ENCODE measurements around the gene SLC44A5.

GRCh38 chr1:75421371-75421770, 189.5 kb downstream of the SLC44A5 start:
- TF ChIP-seq, protein P1, sequence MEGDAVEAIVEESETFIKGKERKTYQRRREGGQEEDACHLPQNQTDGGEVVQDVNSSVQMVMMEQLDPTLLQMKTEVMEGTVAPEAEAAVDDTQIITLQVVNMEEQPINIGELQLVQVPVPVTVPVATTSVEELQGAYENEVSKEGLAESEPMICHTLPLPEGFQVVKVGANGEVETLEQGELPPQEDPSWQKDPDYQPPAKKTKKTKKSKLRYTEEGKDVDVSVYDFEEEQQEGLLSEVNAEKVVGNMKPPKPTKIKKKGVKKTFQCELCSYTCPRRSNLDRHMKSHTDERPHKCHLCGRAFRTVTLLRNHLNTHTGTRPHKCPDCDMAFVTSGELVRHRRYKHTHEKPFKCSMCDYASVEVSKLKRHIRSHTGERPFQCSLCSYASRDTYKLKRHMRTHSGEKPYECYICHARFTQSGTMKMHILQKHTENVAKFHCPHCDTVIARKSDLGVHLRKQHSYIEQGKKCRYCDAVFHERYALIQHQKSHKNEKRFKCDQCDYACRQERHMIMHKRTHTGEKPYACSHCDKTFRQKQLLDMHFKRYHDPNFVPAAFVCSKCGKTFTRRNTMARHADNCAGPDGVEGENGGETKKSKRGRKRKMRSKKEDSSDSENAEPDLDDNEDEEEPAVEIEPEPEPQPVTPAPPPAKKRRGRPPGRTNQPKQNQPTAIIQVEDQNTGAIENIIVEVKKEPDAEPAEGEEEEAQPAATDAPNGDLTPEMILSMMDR (IDR thresholded peaks at IDR 0.05), result no peak
- no peak for TF ChIP-seq POLR2A (IDR thresholded peaks at IDR 0.05)
